Left lung (tissue), 10 donors: Measurements from ENCODE around the gene UAP1. TPM values are rescaled to one million over a fixed set of nuclear protein-coding genes. Genes with fewer than 3 reads are reported as not detected.
A peak's percentile ranks its signal among the peaks of the same experiment; 100 is the strongest.
"Not testable (repeated sequence)": the region's sequence is repeated elsewhere in the genome, so short reads cannot be mapped to it uniquely, and the experiment has no call there.

Experiments
- ATAC-seq: fragments of 200-7000 bp; cut with Tn5 transposase; one replicate; pipeline ENCODE4 v1.9.1; 2020; ENCODE audit warnings: moderate library complexity
- DNase-seq, 4 donors: peaks; one replicate each; pipeline ENCODE4 v3.0.0-alpha.2; 2013 to 2020
- H3K27ac ChIP-seq, 2 donors: fragments of 200-600 bp; sonication (generic) in 1 of 2; one replicate each; pipeline versions ENCODE4 v1.5.0 to v1.8.0; 2020 to 2021
- H3K27me3 ChIP-seq, 2 donors: fragments of 200-600 bp; sonication (generic) in 1 of 2; one replicate each; pipeline versions ENCODE4 v1.5.0 to v1.8.0; 2020 to 2021
- H3K36me3 ChIP-seq, 2 donors: fragments of 200-600 bp; sonication (generic) in 1 of 2; one replicate each; pipeline versions ENCODE4 v1.5.0 to v1.8.0; 2020 to 2021
- H3K4me1 ChIP-seq, 2 donors: fragments of 200-600 bp; one replicate each; pipeline ENCODE4 v1.8.0; 2021
- H3K4me3 ChIP-seq, 2 donors: fragments of 200-600 bp; sonication (generic) in 1 of 2; one replicate each; pipeline versions ENCODE4 v1.5.0 to v1.8.0; 2020 to 2021; ENCODE audit warnings: mild to moderate bottlenecking in 1 of 2
- H3K9me3 ChIP-seq, 2 donors: fragments of 200-600 bp; sonication (generic) in 1 of 2; one replicate each; pipeline versions ENCODE4 v1.5.0 to v1.8.0; 2020 to 2021
- intact Hi-C, 2 donors: fragments of 100-400 bp; cut with DNase I; formaldehyde crosslinking; loops; one replicate each; pipeline versions ENCODE4 v1.11.2 to v1.14.2; 2022
- polyA plus RNA-seq, 6 donors: library from polyadenylated mRNA; unstranded; fragments of 120-200 nt; gene quantifications; one replicate each; pipeline ENCODE4 v1.2.1, GENCODE V29; 2013; ENCODE audit not compliant: insufficient read length in 6 of 6
- total RNA-seq, 2 donors: library from RNA; stranded (reverse); fragmentation: NEBNext Ultra II Directional; extraction: Animal tissue kit (Norgen Biotek cat#: 25700); gene quantifications; one replicate each; pipeline ENCODE4 v1.2.1, GENCODE V29; 2021
- TF ChIP-seq, protein P1 (sequence below), 2 donors: fragments of 200-600 bp; sonication (generic) in 1 of 2; IDR thresholded peaks; one replicate each; pipeline versions ENCODE4 v1.5.0 to v1.8.0; 2021; ENCODE audit warnings: antibody characterized with exemption in 2 of 2
- donor health status: DM: no; HTN: yes; CAD: no.
- donor health status: DM: no; HTN: no; CAD: no.

The UAP1 gene
- total and polyA plus RNA-seq, 8 donors = 32.1 to 41.6 (median 39.2) TPM

DNA sequence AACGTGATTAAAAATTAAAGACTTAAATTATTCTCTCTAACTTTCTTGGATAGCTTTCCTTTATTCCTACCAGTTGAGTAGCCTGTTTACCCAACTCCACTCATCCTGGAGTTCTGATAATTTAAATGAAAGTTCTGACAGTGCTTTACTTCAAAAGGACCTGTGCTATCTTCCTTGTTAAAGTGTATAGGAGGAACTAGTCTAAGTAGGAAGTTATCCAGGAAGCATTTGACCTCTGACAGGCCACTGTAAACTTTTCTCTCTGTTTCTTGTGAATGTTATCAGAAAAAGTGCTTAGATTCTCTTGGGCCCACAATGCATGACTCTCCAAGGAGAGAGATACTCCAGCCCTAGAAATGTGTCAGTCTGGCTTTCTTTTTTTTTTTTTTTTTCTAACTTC lies 9.2 kb downstream of the UAP1 start:
- TF ChIP-seq, protein P1, sequence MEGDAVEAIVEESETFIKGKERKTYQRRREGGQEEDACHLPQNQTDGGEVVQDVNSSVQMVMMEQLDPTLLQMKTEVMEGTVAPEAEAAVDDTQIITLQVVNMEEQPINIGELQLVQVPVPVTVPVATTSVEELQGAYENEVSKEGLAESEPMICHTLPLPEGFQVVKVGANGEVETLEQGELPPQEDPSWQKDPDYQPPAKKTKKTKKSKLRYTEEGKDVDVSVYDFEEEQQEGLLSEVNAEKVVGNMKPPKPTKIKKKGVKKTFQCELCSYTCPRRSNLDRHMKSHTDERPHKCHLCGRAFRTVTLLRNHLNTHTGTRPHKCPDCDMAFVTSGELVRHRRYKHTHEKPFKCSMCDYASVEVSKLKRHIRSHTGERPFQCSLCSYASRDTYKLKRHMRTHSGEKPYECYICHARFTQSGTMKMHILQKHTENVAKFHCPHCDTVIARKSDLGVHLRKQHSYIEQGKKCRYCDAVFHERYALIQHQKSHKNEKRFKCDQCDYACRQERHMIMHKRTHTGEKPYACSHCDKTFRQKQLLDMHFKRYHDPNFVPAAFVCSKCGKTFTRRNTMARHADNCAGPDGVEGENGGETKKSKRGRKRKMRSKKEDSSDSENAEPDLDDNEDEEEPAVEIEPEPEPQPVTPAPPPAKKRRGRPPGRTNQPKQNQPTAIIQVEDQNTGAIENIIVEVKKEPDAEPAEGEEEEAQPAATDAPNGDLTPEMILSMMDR (IDR thresholded peaks at IDR 0.05) = no peak
- DNase-seq (no peak), ATAC-seq (no peak)
- Histone ChIP-seq H3K27me3 (no peaks in the 10 kb centered on the region), H3K4me1 (peaks cover 0 to 16% of the 10 kb centered on the region in 2 donors), H3K9me3 (no peaks in the 10 kb centered on the region), H3K27ac (no peak overlapping the region), H3K36me3 (peaks cover 0 to 23% of the 10 kb centered on the region in 2 donors), H3K4me3 (no peak overlapping the region)
- intact Hi-C loops = no loop called here

DNA sequence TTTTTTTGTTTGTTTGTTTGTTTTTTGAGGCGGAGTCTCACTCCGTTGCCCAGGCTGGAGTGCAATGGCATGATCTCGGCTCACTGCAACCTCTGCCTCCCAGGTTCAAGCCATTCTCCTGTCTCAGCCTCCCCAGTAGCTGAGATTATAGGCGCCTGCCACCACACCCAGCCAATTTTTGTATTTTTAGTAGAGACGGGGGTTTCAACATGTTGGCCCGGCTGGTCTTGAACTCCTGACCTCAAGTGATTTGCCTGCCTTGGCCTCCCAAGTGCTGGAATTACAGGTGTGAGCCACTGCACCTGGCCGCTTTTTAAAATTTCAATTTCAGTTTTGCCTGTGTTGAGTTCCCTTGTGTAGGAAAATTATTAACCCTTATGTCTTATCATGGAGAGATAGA lies 9.6 kb downstream of the UAP1 start:
- ATAC-seq, intact Hi-C loops, DNase-seq, H3K4me3 ChIP-seq, H3K9me3 ChIP-seq, H3K27ac ChIP-seq, H3K27me3 ChIP-seq: not testable (repeated sequence)
- Histone ChIP-seq H3K36me3 (peaks cover 0 to 20% of the 10 kb centered on the region in 2 donors), H3K4me1 (peaks cover 0 to 16% of the 10 kb centered on the region in 2 donors)

DNA sequence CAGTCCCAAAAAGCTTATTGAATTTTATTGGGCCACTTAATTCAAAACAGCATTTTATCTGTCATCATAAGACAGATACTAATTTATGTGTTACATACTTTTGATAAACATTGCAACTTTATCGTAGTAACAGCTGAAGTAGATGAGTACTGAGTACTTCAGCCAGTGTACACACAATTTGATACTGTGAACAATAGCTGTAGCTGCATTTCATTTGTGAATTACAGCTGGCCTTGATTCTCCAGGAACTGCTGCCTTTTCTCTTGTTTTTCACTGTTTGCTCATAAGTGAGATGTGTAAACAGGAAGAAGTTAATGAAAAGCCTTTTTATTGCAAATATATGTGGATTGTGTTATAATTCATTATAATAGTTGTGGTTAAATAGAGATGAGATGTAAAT lies 10.2 kb downstream of the UAP1 start:
- Histone ChIP-seq H3K4me3 (no peak overlapping the region), H3K27me3 (no peaks in the 10 kb centered on the region), H3K4me1 (peaks cover 0 to 16% of the 10 kb centered on the region in 2 donors), H3K9me3 (no peaks in the 10 kb centered on the region), H3K27ac (no peak overlapping the region), H3K36me3 (peaks cover 0 to 17% of the 10 kb centered on the region in 2 donors)
- peak; percentile 16 for ATAC-seq
- intact Hi-C loops = no loop called here
- TF ChIP-seq, protein P1 (IDR thresholded peaks at IDR 0.05) = no peak
- no peak for DNase-seq

DNA sequence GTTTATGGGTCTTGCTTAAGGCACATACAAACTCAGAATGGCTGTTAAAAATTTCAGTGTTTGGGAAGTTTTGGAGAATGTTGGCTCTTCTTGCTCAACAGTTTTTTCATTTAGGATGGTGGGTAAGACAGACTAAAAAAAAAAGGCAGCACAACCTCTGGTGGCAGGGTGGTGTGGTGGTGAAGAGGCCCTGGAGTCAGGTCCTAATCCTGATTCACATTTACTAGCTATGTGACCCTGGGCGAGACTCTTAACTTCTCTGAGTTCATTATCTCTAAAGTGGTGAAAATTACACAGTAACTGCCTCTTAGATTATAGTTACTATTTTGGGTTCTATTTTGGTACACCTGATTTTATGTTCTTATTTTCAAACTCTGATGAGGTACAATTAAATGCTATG lies 11.6 kb downstream of the UAP1 start:
- ATAC-seq (no peak), DNase-seq (no peak)
- Histone ChIP-seq H3K27ac (no peak overlapping the region), H3K27me3 (no peaks in the 10 kb centered on the region), H3K36me3 (peaks cover 0 to 18% of the 10 kb centered on the region in 2 donors), H3K4me1 (peaks cover 0 to 16% of the 10 kb centered on the region in 2 donors), H3K4me3 (no peak overlapping the region), H3K9me3 (no peaks in the 10 kb centered on the region)
- TF ChIP-seq, protein P1 (IDR thresholded peaks at IDR 0.05) = no peak
- intact Hi-C loops = no loop called here

DNA sequence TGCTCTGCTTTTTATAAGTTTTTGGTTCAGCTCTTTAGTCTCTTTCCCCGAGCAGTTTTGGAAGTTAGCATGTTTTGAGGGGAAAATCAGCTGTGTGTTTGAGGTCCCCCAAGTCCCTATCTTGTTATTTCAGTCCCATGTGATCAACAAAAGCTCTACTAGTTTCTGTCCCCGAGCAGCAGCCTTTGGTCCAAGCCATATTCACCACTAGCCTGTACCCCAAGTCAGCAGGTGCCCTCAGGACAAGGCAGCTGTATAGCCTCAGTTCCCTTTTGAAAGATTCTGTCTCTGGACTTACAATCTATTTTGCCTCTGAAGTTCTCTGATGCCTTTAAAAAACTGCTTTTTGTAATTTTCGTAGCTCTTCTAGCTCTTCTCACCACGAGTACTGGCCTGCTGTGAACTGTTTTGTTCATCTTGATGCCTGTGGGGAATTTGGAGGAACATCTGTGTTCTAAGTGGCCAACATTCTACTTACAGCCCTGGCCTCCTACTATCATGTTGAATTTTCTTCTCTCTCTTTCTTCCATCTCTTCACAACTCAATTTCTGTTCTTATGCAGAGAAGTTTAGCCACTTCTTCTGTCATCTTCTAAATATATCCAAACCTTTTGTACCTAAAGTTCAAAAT lies 16.7 kb downstream of the UAP1 start:
- Histone ChIP-seq H3K27ac (no peak overlapping the region), H3K27me3 (no peaks in the 10 kb centered on the region), H3K4me1 (no peaks in the 10 kb centered on the region), H3K36me3 (peaks cover 0 to 43% of the 10 kb centered on the region in 2 donors), H3K4me3 (no peak overlapping the region), H3K9me3 (no peaks in the 10 kb centered on the region)
- no peak for DNase-seq
- no peak for ATAC-seq
- intact Hi-C loops = no loop called here
- TF ChIP-seq, protein P1 (IDR thresholded peaks at IDR 0.05) = no peak

DNA sequence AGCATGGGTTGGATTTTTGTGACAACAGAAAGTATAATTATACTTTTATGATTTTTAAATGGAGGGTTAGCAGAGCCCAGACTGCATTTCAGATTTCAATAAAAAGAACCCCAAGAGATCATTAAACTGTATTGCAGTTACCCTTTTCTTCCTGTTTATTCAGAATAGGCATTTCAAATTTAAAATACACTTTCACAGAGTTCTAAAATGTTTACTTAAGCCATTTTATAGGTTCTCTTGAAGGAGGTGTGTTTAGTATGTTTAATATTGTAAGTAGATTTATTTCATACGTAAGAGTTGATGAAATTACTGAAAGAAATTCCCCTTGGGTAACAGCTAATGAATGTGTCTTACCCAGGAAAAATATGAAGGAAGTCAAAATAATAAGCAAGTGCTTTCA lies 17.4 kb downstream of the UAP1 start:
- TF ChIP-seq, protein P1 (IDR thresholded peaks at IDR 0.05) = no peak
- no peak overlapping the region for H3K4me3 ChIP-seq
- no peak overlapping the region for H3K27ac ChIP-seq
- peaks cover 0 to 50% of the 10 kb centered on the region in 2 donors for H3K36me3 ChIP-seq
- ATAC-seq (no peak), DNase-seq (no peak)
- H3K9me3 ChIP-seq = no peaks in the 10 kb centered on the region
- no peaks in the 10 kb centered on the region for H3K4me1 ChIP-seq
- no peaks in the 10 kb centered on the region for H3K27me3 ChIP-seq
- intact Hi-C loops = no loop called here
